ENCODE results near the gene SLC39A7.
A peak's percentile ranks its signal among the peaks of the same experiment; 100 is the strongest.
"Not testable (repeated sequence)": the region's sequence is repeated elsewhere in the genome, so short reads cannot be mapped to it uniquely, and the experiment has no call there.

The SLC39A7 gene

DNA sequence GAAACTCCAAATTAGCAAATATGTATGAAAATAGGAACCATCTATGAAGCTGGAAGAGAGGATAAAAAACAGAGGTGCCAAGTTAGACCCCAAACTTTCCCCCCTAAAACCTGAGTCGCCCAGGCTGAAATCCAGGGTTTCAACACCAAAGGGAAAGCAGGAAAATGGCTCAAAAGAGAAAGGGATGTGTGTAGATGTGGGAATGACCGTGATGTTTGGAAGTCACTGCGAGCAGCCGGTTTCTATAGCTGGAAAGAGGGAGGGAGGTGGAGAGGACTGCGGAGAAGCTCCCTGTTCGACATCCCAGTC is 12.1 kb downstream of the SLC39A7 start:
- H3K4me3 ChIP-seq (ENCODE audit: low read depth, low read length), result peak overlapping the region; percentile 77
- peak overlapping the region; percentile 37 for H3K9ac ChIP-seq (ENCODE audit: low read depth, low read length)
- H3K27me3 ChIP-seq (ENCODE audit: control insufficient read depth, insufficient read depth, low read length), result peaks cover 90% of the 10 kb centered on the region
- H3K4me1 ChIP-seq (ENCODE audit: control insufficient read depth, insufficient read depth, low read length), result peaks cover 22% of the 10 kb centered on the region
- no peaks in the 10 kb centered on the region for H3K9me3 ChIP-seq (ENCODE audit: control insufficient read depth, insufficient read depth, low read length)
- peaks cover 5% of the 10 kb centered on the region for H3K36me3 ChIP-seq (ENCODE audit: control insufficient read depth, insufficient read depth, low read length)

DNA sequence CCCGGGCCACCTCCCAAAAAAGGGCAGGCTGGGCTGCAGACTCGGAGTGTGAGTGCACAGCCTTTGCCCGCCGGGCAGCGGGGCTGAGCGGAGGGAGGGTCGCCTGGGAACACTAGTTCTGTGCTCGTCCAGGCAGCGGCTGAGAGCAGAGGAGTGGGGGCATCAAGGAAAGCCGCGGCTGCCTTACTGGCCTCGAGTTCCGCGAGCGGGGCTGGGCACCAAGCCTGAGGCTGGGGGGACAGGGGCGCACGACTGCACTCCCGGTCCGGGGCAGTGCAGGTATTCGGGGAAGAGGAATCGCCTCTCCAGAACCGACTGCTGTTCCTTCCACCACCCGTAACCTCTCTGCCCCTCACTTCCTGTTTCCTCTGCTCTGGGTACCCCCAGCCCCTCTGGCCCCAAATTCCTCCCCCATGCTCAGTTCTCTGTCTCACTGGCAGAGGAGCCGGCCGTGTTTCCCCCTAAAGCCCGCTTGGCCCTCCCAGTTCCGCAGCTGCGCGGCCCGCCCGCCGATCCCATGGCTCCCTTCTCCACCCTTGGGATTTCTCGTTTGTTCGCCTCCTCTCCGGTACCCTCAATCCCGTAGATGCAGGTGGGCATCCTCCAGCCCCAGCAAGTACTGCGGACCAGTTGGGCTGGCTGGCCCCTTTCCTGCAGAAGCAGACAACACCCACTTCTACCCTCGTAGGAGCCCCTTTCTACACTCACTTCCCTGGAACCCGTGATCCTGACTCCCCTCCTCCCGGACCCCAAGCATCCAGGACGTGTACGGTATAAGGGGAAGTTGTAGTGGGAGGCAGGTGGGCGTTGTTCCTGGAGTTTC is 12.7 kb downstream of the SLC39A7 start:
- Histone ChIP-seq H3K4me3 (ENCODE audit: low read depth, low read length) (peak overlapping the region; percentile 77), H3K9me3 (ENCODE audit: control insufficient read depth, insufficient read depth, low read length) (no peaks in the 10 kb centered on the region), H3K4me1 (ENCODE audit: control insufficient read depth, insufficient read depth, low read length) (peaks cover 22% of the 10 kb centered on the region), H3K27me3 (ENCODE audit: control insufficient read depth, insufficient read depth, low read length) (peaks cover 93% of the 10 kb centered on the region), H3K36me3 (ENCODE audit: control insufficient read depth, insufficient read depth, low read length) (peaks cover 5% of the 10 kb centered on the region), H3K9ac (ENCODE audit: low read depth, low read length) (peak overlapping the region; percentile 37)

GRCh38 chr6:33213989-33214335 is 13.3 kb downstream of the SLC39A7 start:
- Histone ChIP-seq H3K4me1 (ENCODE audit: control insufficient read depth, insufficient read depth, low read length) (peaks cover 21% of the 10 kb centered on the region), H3K9me3 (ENCODE audit: control insufficient read depth, insufficient read depth, low read length) (no peaks in the 10 kb centered on the region), H3K9ac (ENCODE audit: low read depth, low read length) (no peak overlapping the region), H3K4me3 (ENCODE audit: low read depth, low read length) (peak overlapping the region; percentile 77), H3K27me3 (ENCODE audit: control insufficient read depth, insufficient read depth, low read length) (peaks cover 97% of the 10 kb centered on the region), H3K36me3 (ENCODE audit: control insufficient read depth, insufficient read depth, low read length) (peaks cover 5% of the 10 kb centered on the region)

GRCh38 chr6:33215271-33216116 is 14.8 kb downstream of the SLC39A7 start:
- Histone ChIP-seq H3K4me3 (ENCODE audit: low read depth, low read length) (peak overlapping the region; percentile 28), H3K27me3 (ENCODE audit: control insufficient read depth, insufficient read depth, low read length) (peaks cover 96% of the 10 kb centered on the region), H3K9me3 (ENCODE audit: control insufficient read depth, insufficient read depth, low read length) (no peaks in the 10 kb centered on the region), H3K36me3 (ENCODE audit: control insufficient read depth, insufficient read depth, low read length) (no peaks in the 10 kb centered on the region), H3K4me1 (ENCODE audit: control insufficient read depth, insufficient read depth, low read length) (peaks cover 19% of the 10 kb centered on the region), H3K9ac (ENCODE audit: low read depth, low read length) (no peak overlapping the region)

DNA sequence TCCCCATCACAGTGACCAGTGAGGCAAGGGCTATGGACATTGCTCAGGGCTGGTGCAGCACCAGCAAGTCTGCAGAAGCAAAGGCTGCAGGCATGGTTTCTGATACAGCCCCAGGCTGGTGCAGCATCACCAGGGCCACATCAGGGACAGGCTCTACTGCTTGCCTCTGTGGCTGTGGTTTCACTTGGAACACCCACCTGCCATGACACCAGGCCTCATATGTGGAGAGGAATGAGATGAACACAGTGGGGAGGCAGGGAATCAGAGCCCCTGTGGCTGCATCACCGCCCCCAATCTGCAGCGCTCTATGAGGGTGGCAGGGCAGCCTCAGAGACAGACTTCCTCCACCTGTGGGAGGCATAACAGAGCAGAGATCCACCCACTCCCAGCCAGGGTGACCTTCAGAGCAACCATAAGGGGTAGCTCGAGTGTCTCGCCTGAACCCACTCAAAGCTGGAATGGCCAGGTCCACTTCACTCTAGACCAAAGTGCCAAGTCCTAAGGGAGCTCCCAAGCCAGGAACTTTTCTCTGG is 15.5 kb downstream of the SLC39A7 start:
- H3K4me3 ChIP-seq (ENCODE audit: low read depth, low read length), result peak overlapping the region; percentile 4
- H3K36me3 ChIP-seq (ENCODE audit: control insufficient read depth, insufficient read depth, low read length), result no peaks in the 10 kb centered on the region
- peaks cover 19% of the 10 kb centered on the region for H3K4me1 ChIP-seq (ENCODE audit: control insufficient read depth, insufficient read depth, low read length)
- H3K9me3 ChIP-seq (ENCODE audit: control insufficient read depth, insufficient read depth, low read length), result no peaks in the 10 kb centered on the region
- peaks cover 93% of the 10 kb centered on the region for H3K27me3 ChIP-seq (ENCODE audit: control insufficient read depth, insufficient read depth, low read length)
- H3K9ac ChIP-seq (ENCODE audit: low read depth, low read length), result no peak overlapping the region

DNA sequence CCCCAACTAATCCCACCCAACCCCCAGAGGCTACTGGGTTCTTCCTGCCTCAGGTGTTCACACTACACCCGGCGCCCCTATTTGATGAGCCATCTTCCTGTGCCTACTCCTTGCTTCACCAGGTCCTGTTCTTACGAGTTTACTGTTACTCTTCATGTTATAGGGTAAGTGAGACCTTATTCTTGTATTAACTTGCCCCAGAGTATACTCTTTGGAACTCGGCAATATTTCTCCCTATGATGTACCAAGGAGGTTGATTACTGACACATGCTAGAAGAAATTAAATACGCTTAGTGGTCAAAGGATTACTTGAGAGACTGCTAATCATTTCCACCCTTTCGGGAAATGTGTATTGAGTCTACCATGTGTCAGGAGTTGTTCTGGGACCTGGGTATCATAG is 16.6 kb downstream of the SLC39A7 start:
- H3K27me3 ChIP-seq (ENCODE audit: control insufficient read depth, insufficient read depth, low read length), result peaks cover 94% of the 10 kb centered on the region
- no peaks in the 10 kb centered on the region for H3K9me3 ChIP-seq (ENCODE audit: control insufficient read depth, insufficient read depth, low read length)
- no peak overlapping the region for H3K9ac ChIP-seq (ENCODE audit: low read depth, low read length)
- peaks cover 14% of the 10 kb centered on the region for H3K4me1 ChIP-seq (ENCODE audit: control insufficient read depth, insufficient read depth, low read length)
- H3K4me3 ChIP-seq (ENCODE audit: low read depth, low read length), result no peak overlapping the region
- H3K36me3 ChIP-seq (ENCODE audit: control insufficient read depth, insufficient read depth, low read length), result no peaks in the 10 kb centered on the region

GRCh38 chr6:33217681-33218080 is 17.0 kb downstream of the SLC39A7 start:
- peaks cover 92% of the 10 kb centered on the region for H3K27me3 ChIP-seq (ENCODE audit: control insufficient read depth, insufficient read depth, low read length)
- H3K9ac ChIP-seq (ENCODE audit: low read depth, low read length), result no peak overlapping the region
- H3K4me3 ChIP-seq (ENCODE audit: low read depth, low read length), result no peak overlapping the region
- no peaks in the 10 kb centered on the region for H3K9me3 ChIP-seq (ENCODE audit: control insufficient read depth, insufficient read depth, low read length)
- H3K4me1 ChIP-seq (ENCODE audit: control insufficient read depth, insufficient read depth, low read length), result peaks cover 14% of the 10 kb centered on the region
- no peaks in the 10 kb centered on the region for H3K36me3 ChIP-seq (ENCODE audit: control insufficient read depth, insufficient read depth, low read length)

- not testable (repeated sequence) for H3K4me1 ChIP-seq (ENCODE audit: control insufficient read depth, insufficient read depth, low read length); H3K36me3 ChIP-seq (ENCODE audit: control insufficient read depth, insufficient read depth, low read length); H3K9ac ChIP-seq (ENCODE audit: low read depth, low read length); H3K9me3 ChIP-seq (ENCODE audit: control insufficient read depth, insufficient read depth, low read length)
- peaks cover 12% of the 10 kb centered on the region for H3K27me3 ChIP-seq (ENCODE audit: control insufficient read depth, insufficient read depth, low read length)
- peak overlapping the region; percentile 3 for H3K4me3 ChIP-seq (ENCODE audit: low read depth, low read length)
Observed at GRCh38 chr6:33226503-33227120, 25.9 kb downstream of the SLC39A7 start.

DNA sequence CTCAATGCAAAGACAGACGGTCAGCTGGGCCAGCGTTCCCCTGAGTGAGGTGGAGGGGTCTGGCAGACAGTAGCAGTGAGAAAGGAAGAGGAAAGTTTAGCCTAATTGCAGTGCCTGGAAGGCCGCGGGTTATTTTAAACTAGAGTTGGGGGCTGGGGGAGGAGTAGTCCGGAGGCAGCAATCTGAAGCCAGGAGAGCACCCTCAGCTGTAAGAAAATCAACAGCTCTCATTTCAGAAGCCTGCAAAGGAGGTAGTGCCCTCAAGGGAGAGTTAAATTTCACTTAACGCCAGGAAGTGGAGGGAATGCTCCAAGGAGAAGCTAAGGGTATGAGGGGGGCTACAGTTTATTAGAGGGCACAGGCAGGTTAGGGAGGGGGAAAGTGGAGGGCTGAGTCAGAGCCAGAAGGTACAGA is 34.6 kb downstream of the SLC39A7 start:
- H3K4me1 ChIP-seq (ENCODE audit: control insufficient read depth, insufficient read depth, low read length), result peaks cover 8% of the 10 kb centered on the region
- H3K27me3 ChIP-seq (ENCODE audit: control insufficient read depth, insufficient read depth, low read length), result peaks cover 11% of the 10 kb centered on the region
- H3K9ac ChIP-seq (ENCODE audit: low read depth, low read length), result no peak overlapping the region
- no peaks in the 10 kb centered on the region for H3K9me3 ChIP-seq (ENCODE audit: control insufficient read depth, insufficient read depth, low read length)
- no peak overlapping the region for H3K4me3 ChIP-seq (ENCODE audit: low read depth, low read length)
- H3K36me3 ChIP-seq (ENCODE audit: control insufficient read depth, insufficient read depth, low read length), result no peaks in the 10 kb centered on the region

GRCh38 chr6:33236328-33236727 is 35.7 kb downstream of the SLC39A7 start:
- Histone ChIP-seq H3K36me3 (ENCODE audit: control insufficient read depth, insufficient read depth, low read length) (no peaks in the 10 kb centered on the region), H3K27me3 (ENCODE audit: control insufficient read depth, insufficient read depth, low read length) (peaks cover 9% of the 10 kb centered on the region), H3K9ac (ENCODE audit: low read depth, low read length) (no peak overlapping the region), H3K4me3 (ENCODE audit: low read depth, low read length) (no peak overlapping the region), H3K9me3 (ENCODE audit: control insufficient read depth, insufficient read depth, low read length) (no peaks in the 10 kb centered on the region), H3K4me1 (ENCODE audit: control insufficient read depth, insufficient read depth, low read length) (peaks cover 8% of the 10 kb centered on the region)

DNA sequence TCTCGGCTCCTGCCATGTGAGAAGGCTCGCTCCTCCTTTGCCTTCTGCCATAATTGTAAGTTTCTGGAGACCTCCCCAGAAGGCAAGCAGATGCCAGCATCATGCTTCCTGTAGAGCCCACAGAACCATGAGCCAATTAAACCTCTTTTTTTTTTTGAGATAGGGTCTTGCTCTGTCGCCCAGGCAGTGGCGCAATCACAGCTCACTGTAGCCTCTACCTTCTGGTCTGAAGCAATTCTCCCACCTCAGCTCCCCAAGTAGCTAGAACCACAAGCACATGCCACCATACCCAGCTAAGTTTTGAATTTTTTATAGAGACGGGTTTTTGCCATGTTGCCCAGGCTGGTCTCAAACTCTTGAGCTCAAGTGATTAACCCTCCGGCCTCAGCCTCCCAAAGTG is 36.2 kb downstream of the SLC39A7 start:
- Histone ChIP-seq H3K4me3 (ENCODE audit: low read depth, low read length) (no peak overlapping the region), H3K4me1 (ENCODE audit: control insufficient read depth, insufficient read depth, low read length) (peaks cover 8% of the 10 kb centered on the region), H3K9ac (ENCODE audit: low read depth, low read length) (no peak overlapping the region), H3K36me3 (ENCODE audit: control insufficient read depth, insufficient read depth, low read length) (no peaks in the 10 kb centered on the region), H3K27me3 (ENCODE audit: control insufficient read depth, insufficient read depth, low read length) (peaks cover 9% of the 10 kb centered on the region), H3K9me3 (ENCODE audit: control insufficient read depth, insufficient read depth, low read length) (no peaks in the 10 kb centered on the region)
